ENCODE data around the gene SAMD10.

- TF ChIP-seq CTCF (IDR thresholded peaks at IDR 0.05; ENCODE audit: low read length) (no peak), EZH2 (IDR thresholded peaks at IDR 0.05; ENCODE audit: borderline replicate concordance, low read length) (no peak)
Observed at GRCh38 chr20:63977739-63978276, 1.6 kb downstream of the SAMD10 start.
